ENCODE measurements around the gene COL4A2. TPM values are rescaled to one million over a fixed set of nuclear protein-coding genes. Genes with fewer than 3 reads are reported as not detected.

COL4A2 gene
- total and polyA plus RNA-seq, 4 donors: 130 to 334 (median 170) TPM

GRCh38 chr13:110279684-110280083 lies 27.4 kb upstream of the COL4A2 start:
- Histone ChIP-seq H3K36me3 (ENCODE audit: control insufficient read depth, insufficient read depth, low read length) (no peaks in the 10 kb centered on the region), H3K4me3 (ENCODE audit: low read depth, low read length) (no peak overlapping the region), H3K27me3 (ENCODE audit: control insufficient read depth, insufficient read depth, low read length) (no peaks in the 10 kb centered on the region), H3K27ac (ENCODE audit: low read depth, low read length) (peak overlapping the region; percentile 74), H3K4me1 (ENCODE audit: control insufficient read depth, insufficient read depth, low read length) (peaks cover 4% of the 10 kb centered on the region), H3K9me3 (ENCODE audit: control insufficient read depth, insufficient read depth, low read length) (no peaks in the 10 kb centered on the region)
- DNase-seq (ENCODE audit: low read depth in 4 of 6, low spot score in 6 of 6): no peak
- WGBS (ENCODE audit: insufficient coverage): 77% methylated on average over 2 of the region's 4 CpGs

- Histone ChIP-seq H3K4me1 (ENCODE audit: control insufficient read depth, insufficient read depth, low read length) (peaks cover 4% of the 10 kb centered on the region), H3K4me3 (ENCODE audit: low read depth, low read length) (no peak overlapping the region), H3K9me3 (ENCODE audit: control insufficient read depth, insufficient read depth, low read length) (no peaks in the 10 kb centered on the region), H3K27ac (ENCODE audit: low read depth, low read length) (peak overlapping the region; percentile 74), H3K36me3 (ENCODE audit: control insufficient read depth, insufficient read depth, low read length) (no peaks in the 10 kb centered on the region), H3K27me3 (ENCODE audit: control insufficient read depth, insufficient read depth, low read length) (no peaks in the 10 kb centered on the region)
- WGBS (ENCODE audit: insufficient coverage): 90% methylated on average over 3 of the region's 9 CpGs
- DNase-seq (ENCODE audit: low read depth in 4 of 6, low spot score in 6 of 6): peak in 1 of 6 donors; percentile 21
Observed at GRCh38 chr13:110280231-110280813, 26.8 kb upstream of the COL4A2 start.

GRCh38 chr13:110280985-110281688 lies 25.9 kb upstream of the COL4A2 start:
- Histone ChIP-seq H3K9me3 (ENCODE audit: control insufficient read depth, insufficient read depth, low read length) (no peaks in the 10 kb centered on the region), H3K27me3 (ENCODE audit: control insufficient read depth, insufficient read depth, low read length) (no peaks in the 10 kb centered on the region), H3K36me3 (ENCODE audit: control insufficient read depth, insufficient read depth, low read length) (no peaks in the 10 kb centered on the region), H3K4me1 (ENCODE audit: control insufficient read depth, insufficient read depth, low read length) (peaks cover 4% of the 10 kb centered on the region), H3K4me3 (ENCODE audit: low read depth, low read length) (no peak overlapping the region), H3K27ac (ENCODE audit: low read depth, low read length) (peak overlapping the region; percentile 72)
- DNase-seq (ENCODE audit: low read depth in 4 of 6, low spot score in 6 of 6): no peak
- 94% methylated on average over 3 of the region's 7 CpGs for WGBS (ENCODE audit: insufficient coverage)

- no peaks in the 10 kb centered on the region for H3K9me3 ChIP-seq (ENCODE audit: control insufficient read depth, insufficient read depth, low read length)
- H3K27me3 ChIP-seq (ENCODE audit: control insufficient read depth, insufficient read depth, low read length): no peaks in the 10 kb centered on the region
- DNase-seq (ENCODE audit: low read depth in 4 of 6, low spot score in 6 of 6): no peak
- H3K4me3 ChIP-seq (ENCODE audit: low read depth, low read length): no peak overlapping the region
- no peaks in the 10 kb centered on the region for H3K36me3 ChIP-seq (ENCODE audit: control insufficient read depth, insufficient read depth, low read length)
- no peak overlapping the region for H3K27ac ChIP-seq (ENCODE audit: low read depth, low read length)
- WGBS (ENCODE audit: insufficient coverage): 94% methylated on average over 5 of the region's 5 CpGs
- peaks cover 8% of the 10 kb centered on the region for H3K4me1 ChIP-seq (ENCODE audit: control insufficient read depth, insufficient read depth, low read length)
Observed at GRCh38 chr13:110281736-110282135, 25.3 kb upstream of the COL4A2 start.

- no peak for DNase-seq (ENCODE audit: low read depth in 4 of 6, low spot score in 6 of 6)
- Histone ChIP-seq H3K36me3 (ENCODE audit: control insufficient read depth, insufficient read depth, low read length) (no peaks in the 10 kb centered on the region), H3K9me3 (ENCODE audit: control insufficient read depth, insufficient read depth, low read length) (no peaks in the 10 kb centered on the region), H3K4me3 (ENCODE audit: low read depth, low read length) (no peak overlapping the region), H3K4me1 (ENCODE audit: control insufficient read depth, insufficient read depth, low read length) (peaks cover 8% of the 10 kb centered on the region), H3K27ac (ENCODE audit: low read depth, low read length) (no peak overlapping the region), H3K27me3 (ENCODE audit: control insufficient read depth, insufficient read depth, low read length) (no peaks in the 10 kb centered on the region)
- WGBS (ENCODE audit: insufficient coverage): no CpG with 5 or more reads among the region's 1 CpG
Observed at GRCh38 chr13:110282316-110282841, 24.7 kb upstream of the COL4A2 start.

GRCh38 chr13:110283736-110284517 lies 23.2 kb upstream of the COL4A2 start:
- no peaks in the 10 kb centered on the region for H3K36me3 ChIP-seq (ENCODE audit: control insufficient read depth, insufficient read depth, low read length)
- peaks cover 8% of the 10 kb centered on the region for H3K4me1 ChIP-seq (ENCODE audit: control insufficient read depth, insufficient read depth, low read length)
- no peak overlapping the region for H3K27ac ChIP-seq (ENCODE audit: low read depth, low read length)
- no peaks in the 10 kb centered on the region for H3K27me3 ChIP-seq (ENCODE audit: control insufficient read depth, insufficient read depth, low read length)
- no peak for DNase-seq (ENCODE audit: low read depth in 4 of 6, low spot score in 6 of 6)
- H3K4me3 ChIP-seq (ENCODE audit: low read depth, low read length): no peak overlapping the region
- 92% methylated on average over 5 of the region's 7 CpGs for WGBS (ENCODE audit: insufficient coverage)
- no peaks in the 10 kb centered on the region for H3K9me3 ChIP-seq (ENCODE audit: control insufficient read depth, insufficient read depth, low read length)

GRCh38 chr13:110284779-110285484 lies 22.2 kb upstream of the COL4A2 start:
- Histone ChIP-seq H3K4me1 (ENCODE audit: control insufficient read depth, insufficient read depth, low read length) (peaks cover 8% of the 10 kb centered on the region), H3K9me3 (ENCODE audit: control insufficient read depth, insufficient read depth, low read length) (no peaks in the 10 kb centered on the region), H3K36me3 (ENCODE audit: control insufficient read depth, insufficient read depth, low read length) (no peaks in the 10 kb centered on the region), H3K27me3 (ENCODE audit: control insufficient read depth, insufficient read depth, low read length) (no peaks in the 10 kb centered on the region), H3K4me3 (ENCODE audit: low read depth, low read length) (no peak overlapping the region), H3K27ac (ENCODE audit: low read depth, low read length) (no peak overlapping the region)
- DNase-seq (ENCODE audit: low read depth in 4 of 6, low spot score in 6 of 6): no peak
- 96% methylated on average over 8 of the region's 11 CpGs for WGBS (ENCODE audit: insufficient coverage)

- H3K4me1 ChIP-seq (ENCODE audit: control insufficient read depth, insufficient read depth, low read length): peaks cover 8% of the 10 kb centered on the region
- H3K9me3 ChIP-seq (ENCODE audit: control insufficient read depth, insufficient read depth, low read length): no peaks in the 10 kb centered on the region
- WGBS (ENCODE audit: insufficient coverage): 91% methylated on average over 14 of the region's 14 CpGs
- no peaks in the 10 kb centered on the region for H3K27me3 ChIP-seq (ENCODE audit: control insufficient read depth, insufficient read depth, low read length)
- no peak overlapping the region for H3K27ac ChIP-seq (ENCODE audit: low read depth, low read length)
- H3K4me3 ChIP-seq (ENCODE audit: low read depth, low read length): no peak overlapping the region
- no peaks in the 10 kb centered on the region for H3K36me3 ChIP-seq (ENCODE audit: control insufficient read depth, insufficient read depth, low read length)
- no peak for DNase-seq (ENCODE audit: low read depth in 4 of 6, low spot score in 6 of 6)
Observed at GRCh38 chr13:110285991-110286832, 20.9 kb upstream of the COL4A2 start.

All from spinal cord (tissue), 10 donors.